ENCODE measurements around the gene TCF7L2. TPM values are rescaled to one million over a fixed set of nuclear protein-coding genes. Genes with fewer than 3 reads are reported as not detected.

TCF7L2 gene
- total RNA-seq, 1 donor from 2014 or later = 8.2 TPM

DNA sequence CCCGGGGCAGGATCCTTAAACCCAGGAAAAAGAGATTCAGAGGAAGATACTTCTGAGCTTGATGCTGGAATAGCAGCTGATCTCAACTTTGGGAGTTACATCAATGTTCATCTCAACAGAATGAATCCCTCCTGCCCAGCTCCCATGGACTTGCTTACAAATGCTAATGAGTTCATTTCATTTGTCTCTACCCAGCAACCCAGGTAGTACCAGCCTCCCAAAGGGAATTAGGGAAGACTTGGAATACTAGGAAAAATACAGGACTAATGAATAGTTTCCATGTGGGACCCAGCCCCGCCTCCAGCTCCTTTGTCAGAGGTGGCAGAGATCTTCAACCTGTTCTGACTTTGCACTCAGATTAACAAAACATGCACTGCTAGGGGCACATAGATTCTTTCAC is 22.1 kb upstream of the TCF7L2 start:
- Histone ChIP-seq H3K4me3 (no peak overlapping the region), H3K36me3 (no peaks in the 10 kb centered on the region), H3K27me3 (no peaks in the 10 kb centered on the region), H3K27ac (no peak overlapping the region), H3K9me3 (peaks cover 0 to 20% of the 10 kb centered on the region in 2 donors), H3K4me1 (no peaks in the 10 kb centered on the region)
- DNase-seq (ENCODE audit: low spot score in 2 of 2) = no peak
- intact Hi-C loops (cut with DNase I) = no loop called here
- TF ChIP-seq, protein P1, sequence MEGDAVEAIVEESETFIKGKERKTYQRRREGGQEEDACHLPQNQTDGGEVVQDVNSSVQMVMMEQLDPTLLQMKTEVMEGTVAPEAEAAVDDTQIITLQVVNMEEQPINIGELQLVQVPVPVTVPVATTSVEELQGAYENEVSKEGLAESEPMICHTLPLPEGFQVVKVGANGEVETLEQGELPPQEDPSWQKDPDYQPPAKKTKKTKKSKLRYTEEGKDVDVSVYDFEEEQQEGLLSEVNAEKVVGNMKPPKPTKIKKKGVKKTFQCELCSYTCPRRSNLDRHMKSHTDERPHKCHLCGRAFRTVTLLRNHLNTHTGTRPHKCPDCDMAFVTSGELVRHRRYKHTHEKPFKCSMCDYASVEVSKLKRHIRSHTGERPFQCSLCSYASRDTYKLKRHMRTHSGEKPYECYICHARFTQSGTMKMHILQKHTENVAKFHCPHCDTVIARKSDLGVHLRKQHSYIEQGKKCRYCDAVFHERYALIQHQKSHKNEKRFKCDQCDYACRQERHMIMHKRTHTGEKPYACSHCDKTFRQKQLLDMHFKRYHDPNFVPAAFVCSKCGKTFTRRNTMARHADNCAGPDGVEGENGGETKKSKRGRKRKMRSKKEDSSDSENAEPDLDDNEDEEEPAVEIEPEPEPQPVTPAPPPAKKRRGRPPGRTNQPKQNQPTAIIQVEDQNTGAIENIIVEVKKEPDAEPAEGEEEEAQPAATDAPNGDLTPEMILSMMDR (IDR thresholded peaks at IDR 0.05) = no peak

DNA sequence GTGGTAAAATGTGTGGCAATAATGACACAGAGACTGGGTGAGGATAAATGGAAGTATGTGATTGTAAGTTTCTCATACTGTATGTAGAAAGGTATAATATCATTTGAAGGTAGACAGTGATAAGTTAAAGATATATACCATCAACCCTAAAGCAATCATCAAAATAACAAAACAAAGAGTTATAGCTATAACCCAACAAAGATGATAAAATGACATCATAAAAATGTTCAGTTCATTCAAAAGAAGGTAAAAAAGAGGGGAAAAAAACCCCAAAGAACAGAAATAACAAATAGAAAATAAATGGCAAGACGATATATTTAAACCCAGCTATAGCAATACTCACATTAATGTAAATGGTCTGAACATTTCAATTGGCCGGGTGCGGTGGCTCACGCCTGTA is 17.4 kb upstream of the TCF7L2 start:
- Histone ChIP-seq H3K4me1 (no peaks in the 10 kb centered on the region), H3K27ac (no peak overlapping the region), H3K9me3 (peaks cover 0 to 20% of the 10 kb centered on the region in 2 donors), H3K36me3 (no peaks in the 10 kb centered on the region), H3K4me3 (no peak overlapping the region), H3K27me3 (no peaks in the 10 kb centered on the region)
- no peak for DNase-seq (ENCODE audit: low spot score in 2 of 2)
- intact Hi-C loops (cut with DNase I) = no loop called here
- TF ChIP-seq, protein P1 (IDR thresholded peaks at IDR 0.05) = no peak

DNA sequence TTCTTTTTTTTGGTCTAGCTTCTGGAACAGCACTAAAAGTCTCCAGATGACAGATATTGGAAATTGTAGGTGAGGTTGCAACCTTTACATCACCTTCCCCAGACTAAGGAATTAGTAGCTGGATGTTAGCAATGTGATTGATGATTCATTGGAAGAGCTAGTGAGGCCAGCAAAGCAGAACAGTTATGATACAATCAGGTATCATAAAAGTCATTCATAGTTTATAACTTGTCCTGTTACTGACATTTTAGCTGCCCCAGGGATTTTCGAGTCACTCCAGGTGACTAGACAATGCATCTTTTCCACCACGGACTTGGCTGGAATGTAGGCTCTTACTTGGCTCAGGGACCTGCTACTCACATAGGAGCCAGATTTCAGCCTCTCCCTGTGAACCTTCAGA is 15.9 kb upstream of the TCF7L2 start:
- TF ChIP-seq, protein P1 (IDR thresholded peaks at IDR 0.05) = no peak
- DNase-seq (ENCODE audit: low spot score in 2 of 2) = no peak
- H3K4me3 ChIP-seq = no peak overlapping the region
- H3K27me3 ChIP-seq = no peaks in the 10 kb centered on the region
- H3K36me3 ChIP-seq = no peaks in the 10 kb centered on the region
- no peak overlapping the region for H3K27ac ChIP-seq
- H3K9me3 ChIP-seq = peaks cover 0 to 20% of the 10 kb centered on the region in 2 donors
- H3K4me1 ChIP-seq = no peaks in the 10 kb centered on the region
- intact Hi-C loops (cut with DNase I) = no loop called here

DNA sequence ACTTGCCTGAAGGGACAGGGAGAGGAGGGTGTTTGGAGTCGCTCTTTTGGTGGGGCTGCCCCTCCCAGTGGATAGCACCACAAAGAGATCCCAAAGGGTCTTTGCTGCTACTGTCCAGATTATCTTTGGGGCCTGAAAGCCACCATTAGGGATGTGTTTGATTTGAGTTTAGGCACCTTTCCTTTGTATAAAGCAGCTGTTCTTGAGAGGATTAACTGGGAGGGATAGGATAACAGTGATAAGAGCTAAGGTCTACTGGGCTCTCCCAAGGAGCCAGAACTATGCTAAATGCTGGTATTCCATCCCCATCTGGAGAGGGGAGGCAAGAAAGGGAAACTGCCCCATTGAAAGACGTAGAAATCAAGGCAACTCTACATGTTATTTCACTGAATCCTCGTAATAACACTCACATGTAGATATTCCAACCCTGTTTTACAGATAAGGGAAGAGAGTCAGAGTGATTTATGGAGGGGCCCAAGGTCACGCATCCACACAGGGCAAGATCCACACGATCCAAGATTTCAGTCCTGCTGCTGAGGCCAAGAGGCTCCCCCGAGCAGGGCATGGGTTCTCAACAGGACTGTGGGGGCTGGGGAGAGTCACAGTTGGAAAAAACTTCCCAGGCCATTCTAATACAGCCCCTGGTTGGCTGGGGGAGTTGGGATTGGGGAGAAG is 11.1 kb upstream of the TCF7L2 start:
- Histone ChIP-seq H3K4me1 (no peaks in the 10 kb centered on the region), H3K9me3 (no peaks in the 10 kb centered on the region), H3K36me3 (no peaks in the 10 kb centered on the region), H3K27ac (no peak overlapping the region), H3K4me3 (no peak overlapping the region), H3K27me3 (no peaks in the 10 kb centered on the region)
- intact Hi-C loops (cut with DNase I) = no loop called here
- TF ChIP-seq, protein P1 (IDR thresholded peaks at IDR 0.05) = no peak
- DNase-seq (ENCODE audit: low spot score in 2 of 2) = no peak

DNA sequence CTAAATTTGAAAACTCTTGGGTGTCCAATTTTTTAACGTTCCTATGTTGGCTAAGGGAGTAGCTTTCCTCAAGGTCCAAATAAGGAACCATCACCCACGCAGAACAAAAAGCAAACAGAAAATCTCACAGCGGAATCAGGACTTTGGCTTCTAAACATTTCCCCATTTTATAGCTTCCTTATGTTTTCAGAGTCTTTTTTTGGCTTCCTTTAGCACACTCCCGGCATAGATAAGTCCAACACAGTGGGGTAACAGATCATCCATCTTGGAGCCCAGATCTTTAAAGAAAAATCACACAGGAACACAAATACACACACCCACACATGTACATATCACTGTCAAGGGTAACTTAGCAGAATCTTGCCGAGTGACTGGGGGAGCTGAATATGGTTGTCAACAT is 4.2 kb upstream of the TCF7L2 start:
- TF ChIP-seq, protein P1 (IDR thresholded peaks at IDR 0.05) = no peak
- H3K27ac ChIP-seq = peak overlapping the region; percentile 17 to 51

More for the DNA sequence above, 4.2 kb upstream of the TCF7L2 start:
- no peaks in the 10 kb centered on the region for H3K27me3 ChIP-seq
- DNase-seq (ENCODE audit: low spot score in 2 of 2) = no peak
- no peaks in the 10 kb centered on the region for H3K36me3 ChIP-seq
- peaks cover 0 to 17% of the 10 kb centered on the region in 2 donors for H3K4me1 ChIP-seq
- intact Hi-C loops (cut with DNase I) = no loop called here
- no peaks in the 10 kb centered on the region for H3K9me3 ChIP-seq
- no peak overlapping the region for H3K4me3 ChIP-seq
